Uterus (tissue), 4 donors: ENCODE measurements around the gene SRP9. TPM values are rescaled to one million over a fixed set of nuclear protein-coding genes. Genes with fewer than 3 reads are reported as not detected.

Source experiments
- DNase-seq, 2 donors: peaks; one replicate each; pipeline ENCODE4 v3.0.0-alpha.2; 2019 to 2020
- H3K27ac ChIP-seq, 2 donors: fragments of 200-600 bp; sonication (generic); 1 replicate in 1 of 2; 2 replicates in 1 of 2; pipeline ENCODE4 v1.5.1; 2016 to 2018
- H3K27me3 ChIP-seq, 2 donors: fragments of 200-600 bp; sonication (generic); one replicate each; pipeline ENCODE4 v1.5.1; 2018 to 2019; ENCODE audit warnings: control low read depth in 1 of 2
- H3K36me3 ChIP-seq, 2 donors: fragments of 200-600 bp; sonication (generic); one replicate each; pipeline ENCODE4 v1.5.1; 2019; ENCODE audit warnings: control low read depth in 1 of 2
- H3K4me1 ChIP-seq, 2 donors: fragments of 200-600 bp; sonication (generic); one replicate each; pipeline ENCODE4 v1.5.1; 2018 to 2019; ENCODE audit warnings: control low read depth in 1 of 2
- H3K4me3 ChIP-seq, 2 donors: fragments of 200-600 bp; sonication (generic); 1 replicate in 1 of 2; 2 replicates in 1 of 2; pipeline ENCODE4 v1.5.1; 2018 to 2019; ENCODE audit warnings: mild to moderate bottlenecking in 1 of 2
- H3K9me3 ChIP-seq, 2 donors: fragments of 200-600 bp; sonication (generic); one replicate each; pipeline ENCODE4 v1.5.1; 2019; ENCODE audit warnings: control low read depth in 1 of 2
- POLR2A ChIP-seq, 2 donors: fragments of 450-650 bp; IDR thresholded peaks; one replicate each; pipeline ENCODE4 v1.6.1; 2016; ENCODE audit warnings: antibody characterized with exemption in 2 of 2, mild to moderate bottlenecking in 1 of 2, moderate library complexity in 1 of 2
- intact Hi-C: fragments of 100-400 bp; cut with DNase I; formaldehyde crosslinking; loops from one replicate; pipeline ENCODE4 v1.15.1; 2023; ENCODE audit warnings: low total_unique reads
- total RNA-seq, 4 donors: library from RNA; depleted of rRNA in 3 of 4; stranded (reverse); fragments of >200 nt in 3 of 4; gene quantifications; one replicate each; pipeline versions ENCODE4 v1.1.0 to v1.2.4, GENCODE V29; 2014 to 2023
- TF ChIP-seq, protein P1 (sequence below), 4 experiments: fragments of 200-600 bp in 2 of 4; fragments of 450-650 bp in 2 of 4; sonication (generic) in 2 of 4; IDR thresholded peaks; one replicate each; pipeline ENCODE4 v1.5.1; 2016 to 2019; ENCODE audit warnings: antibody characterized with exemption in 4 of 4, mild to moderate bottlenecking in 2 of 4, moderate library complexity in 1 of 4
- donor health status: DM: yes; HTN: yes; CAD: no.

The SRP9 gene
- total RNA-seq, 4 donors from 2014 or later: 169 to 551 (median 202) TPM

DNA sequence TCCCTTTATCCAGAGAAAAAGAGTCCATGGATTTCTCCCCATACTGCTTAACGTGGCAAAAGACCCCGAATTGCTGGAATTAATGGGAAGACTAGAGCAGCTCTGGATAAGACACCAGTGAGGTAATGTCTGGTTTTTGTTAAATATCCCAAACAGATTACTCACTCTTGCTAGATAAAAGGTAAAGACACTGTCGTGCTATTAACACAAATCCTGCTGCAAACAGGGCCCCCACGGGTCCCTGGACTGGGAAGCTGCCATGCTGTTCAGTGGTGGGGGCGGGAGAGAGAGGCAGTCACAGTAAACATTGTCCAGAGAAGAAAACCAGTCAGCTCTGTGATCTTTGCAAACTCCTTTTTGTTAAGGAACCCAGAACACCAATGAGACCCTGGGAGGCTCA, 15.2 kb upstream of the SRP9 start:
- peak in 1 of 2 donors; percentile 38 for DNase-seq
- H3K4me1 ChIP-seq: peaks cover 6 to 22% of the 10 kb centered on the region in 2 donors
- peak overlapping the region; percentile 61 to 68 for H3K27ac ChIP-seq
- no peak overlapping the region for H3K4me3 ChIP-seq
- H3K27me3 ChIP-seq: no peaks in the 10 kb centered on the region
- TF ChIP-seq POLR2A (IDR thresholded peaks at IDR 0.05): no peak
- TF ChIP-seq, protein P1, sequence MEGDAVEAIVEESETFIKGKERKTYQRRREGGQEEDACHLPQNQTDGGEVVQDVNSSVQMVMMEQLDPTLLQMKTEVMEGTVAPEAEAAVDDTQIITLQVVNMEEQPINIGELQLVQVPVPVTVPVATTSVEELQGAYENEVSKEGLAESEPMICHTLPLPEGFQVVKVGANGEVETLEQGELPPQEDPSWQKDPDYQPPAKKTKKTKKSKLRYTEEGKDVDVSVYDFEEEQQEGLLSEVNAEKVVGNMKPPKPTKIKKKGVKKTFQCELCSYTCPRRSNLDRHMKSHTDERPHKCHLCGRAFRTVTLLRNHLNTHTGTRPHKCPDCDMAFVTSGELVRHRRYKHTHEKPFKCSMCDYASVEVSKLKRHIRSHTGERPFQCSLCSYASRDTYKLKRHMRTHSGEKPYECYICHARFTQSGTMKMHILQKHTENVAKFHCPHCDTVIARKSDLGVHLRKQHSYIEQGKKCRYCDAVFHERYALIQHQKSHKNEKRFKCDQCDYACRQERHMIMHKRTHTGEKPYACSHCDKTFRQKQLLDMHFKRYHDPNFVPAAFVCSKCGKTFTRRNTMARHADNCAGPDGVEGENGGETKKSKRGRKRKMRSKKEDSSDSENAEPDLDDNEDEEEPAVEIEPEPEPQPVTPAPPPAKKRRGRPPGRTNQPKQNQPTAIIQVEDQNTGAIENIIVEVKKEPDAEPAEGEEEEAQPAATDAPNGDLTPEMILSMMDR (IDR thresholded peaks at IDR 0.05): no peak
- no peaks in the 10 kb centered on the region for H3K9me3 ChIP-seq
- intact Hi-C loops: no loop called here
- no peaks in the 10 kb centered on the region for H3K36me3 ChIP-seq

DNA sequence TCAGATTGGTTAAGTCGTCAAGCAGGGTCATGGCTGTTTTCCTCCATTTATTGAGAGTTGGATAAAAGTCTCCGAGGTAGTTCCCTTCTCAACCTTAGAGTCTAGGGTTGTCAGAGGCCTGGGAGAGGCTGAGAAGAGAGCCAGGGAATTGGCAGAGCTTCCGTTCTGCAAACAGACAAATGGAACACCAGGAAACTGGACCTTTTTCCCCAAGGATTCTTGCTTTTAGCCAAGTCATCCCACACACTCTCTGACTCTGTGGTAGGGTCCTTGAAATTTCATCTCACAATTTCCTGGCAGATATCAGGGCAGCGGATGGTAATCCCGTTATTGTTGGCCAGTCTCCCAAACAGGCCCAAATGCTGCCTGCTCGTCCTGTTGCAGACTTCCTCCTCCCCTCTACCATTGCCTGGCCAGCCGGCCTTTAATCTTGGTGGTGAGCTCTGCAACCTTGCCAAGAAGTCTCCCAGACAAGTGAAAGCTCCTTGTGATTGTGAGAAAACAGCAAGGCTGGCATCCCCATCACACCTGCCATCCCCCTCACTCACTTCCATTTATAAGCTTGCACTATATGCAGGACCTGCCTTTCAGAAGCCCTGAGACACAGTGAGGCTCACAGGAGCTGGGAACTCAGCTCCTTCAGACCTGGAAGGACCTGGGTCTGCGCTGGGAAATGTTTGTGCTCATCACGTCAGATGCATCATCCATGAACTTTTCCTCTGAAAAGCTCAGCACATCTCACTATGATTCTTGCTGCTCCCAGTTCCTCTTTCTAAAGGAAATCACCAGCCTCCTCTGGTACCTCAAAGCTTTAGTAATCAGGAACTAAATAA, 13.7 kb upstream of the SRP9 start:
- TF ChIP-seq POLR2A (IDR thresholded peaks at IDR 0.05): no peak
- TF ChIP-seq, protein P1 (IDR thresholded peaks at IDR 0.05): no peak
- H3K27me3 ChIP-seq: no peaks in the 10 kb centered on the region
- H3K4me1 ChIP-seq: peaks cover 6 to 25% of the 10 kb centered on the region in 2 donors
- H3K36me3 ChIP-seq: no peaks in the 10 kb centered on the region
- no peak overlapping the region for H3K4me3 ChIP-seq
- no peaks in the 10 kb centered on the region for H3K9me3 ChIP-seq
- no peak for DNase-seq
- H3K27ac ChIP-seq: peak overlapping the region; percentile 61 to 68
- intact Hi-C loops: no loop called here

DNA sequence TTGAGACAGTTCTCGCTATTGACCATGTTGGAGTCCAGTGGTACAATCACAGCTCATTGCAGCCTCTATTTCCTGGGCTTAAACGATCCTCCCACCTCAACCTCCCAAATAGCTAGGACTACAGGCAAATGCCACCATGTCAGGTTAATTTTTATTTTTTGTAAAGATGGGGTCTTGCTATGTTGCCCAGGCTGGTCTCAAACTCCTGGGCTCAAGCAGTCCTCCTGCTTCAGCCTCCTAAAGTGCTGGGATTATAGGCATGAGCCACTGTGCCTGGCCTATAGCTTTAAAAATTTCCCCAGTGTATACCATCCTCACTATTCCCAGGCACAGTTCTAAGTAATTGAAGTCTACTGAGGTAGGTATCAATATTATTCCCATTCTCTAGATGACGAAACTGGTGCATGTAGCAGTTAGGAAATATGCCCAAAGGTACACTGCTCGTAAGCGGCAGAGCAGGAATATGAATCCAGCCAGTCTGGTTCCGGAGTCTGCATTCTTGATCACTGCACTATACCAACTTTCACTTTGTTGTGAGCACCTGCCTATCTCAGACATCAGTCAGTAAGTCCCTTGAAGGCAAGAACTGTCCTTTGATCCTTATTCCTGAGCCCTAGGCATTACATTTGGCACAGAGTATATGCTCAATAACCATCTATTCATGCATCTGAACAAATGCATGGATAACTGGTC, 11.5 kb upstream of the SRP9 start:
- Histone ChIP-seq H3K4me1 (peaks cover 6 to 25% of the 10 kb centered on the region in 2 donors), H3K27me3 (no peaks in the 10 kb centered on the region), H3K36me3 (no peaks in the 10 kb centered on the region), H3K27ac (peak overlapping the region; percentile 73 to 82), H3K9me3 (no peaks in the 10 kb centered on the region), H3K4me3 (no peak overlapping the region)
- intact Hi-C loops: no loop called here
- TF ChIP-seq, protein P1 (IDR thresholded peaks at IDR 0.05): no peak
- no peak for TF ChIP-seq POLR2A (IDR thresholded peaks at IDR 0.05)
- DNase-seq: no peak

DNA sequence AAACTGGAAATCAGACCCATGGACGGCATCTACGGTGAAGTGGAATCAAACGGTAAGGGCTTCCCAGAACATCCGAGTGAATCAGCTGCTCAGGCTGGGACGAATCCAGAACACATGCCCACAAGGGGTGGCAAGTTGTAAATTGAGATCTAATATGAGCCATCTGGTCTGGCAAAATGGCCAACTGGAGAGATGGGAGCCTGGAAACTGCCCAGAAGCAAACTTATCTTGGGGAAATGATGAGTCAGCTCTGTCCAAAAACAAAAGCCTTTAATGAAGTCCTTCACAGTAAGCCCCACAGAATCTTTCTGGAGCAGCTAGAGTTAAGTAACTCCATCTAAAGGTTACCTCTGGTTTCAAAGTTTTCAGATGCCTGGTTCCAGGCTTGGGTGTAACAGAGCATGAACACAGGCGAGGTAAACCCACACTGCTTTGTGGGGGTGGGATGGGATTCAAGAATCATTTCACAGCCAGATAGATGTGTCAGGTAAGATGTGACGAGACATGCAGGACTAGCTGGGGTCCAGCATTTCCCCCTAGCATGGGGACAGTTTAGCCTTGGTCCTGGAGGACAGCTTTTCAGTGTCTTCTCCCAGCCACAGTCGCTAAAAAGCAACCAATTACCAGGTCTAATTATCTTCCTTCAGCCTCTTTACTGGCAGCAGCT, 10.5 kb upstream of the SRP9 start:
- intact Hi-C loops: no loop called here
- peak; percentile 76 to 83 for DNase-seq

More for the DNA sequence above, 10.5 kb upstream of the SRP9 start:
- no peaks in the 10 kb centered on the region for H3K9me3 ChIP-seq
- peak overlapping the region; percentile 73 to 82 for H3K27ac ChIP-seq
- TF ChIP-seq POLR2A (IDR thresholded peaks at IDR 0.05): no peak
- TF ChIP-seq, protein P1 (IDR thresholded peaks at IDR 0.05): no peak
- H3K27me3 ChIP-seq: no peaks in the 10 kb centered on the region
- no peaks in the 10 kb centered on the region for H3K36me3 ChIP-seq
- H3K4me3 ChIP-seq: no peak overlapping the region
- H3K4me1 ChIP-seq: peaks cover 6 to 22% of the 10 kb centered on the region in 2 donors
